OCI-LY7 (cell line): ENCODE measurements around the gene NEUROD2.

Source experiments
- EZH2phosphoT487 ChIP-seq: fragments of 200-600 bp; sonication (generic); IDR thresholded peaks from 2 replicates; pipeline ENCODE4 v1.6.1; 2018; ENCODE audit warnings: low read depth, borderline replicate concordance, mild to moderate bottlenecking, mixed run types, antibody characterized with exemption, low read length, moderate library complexity, mixed read lengths
- TF ChIP-seq, protein P1 (sequence below): fragments of 200-600 bp; sonication (generic); conservative IDR thresholded peaks from 2 replicates; pipeline ENCODE4 v1.5.1; 2014; ENCODE audit warnings: mild to moderate bottlenecking, antibody characterized with exemption, low read length, moderate library complexity, mixed read lengths

DNA sequence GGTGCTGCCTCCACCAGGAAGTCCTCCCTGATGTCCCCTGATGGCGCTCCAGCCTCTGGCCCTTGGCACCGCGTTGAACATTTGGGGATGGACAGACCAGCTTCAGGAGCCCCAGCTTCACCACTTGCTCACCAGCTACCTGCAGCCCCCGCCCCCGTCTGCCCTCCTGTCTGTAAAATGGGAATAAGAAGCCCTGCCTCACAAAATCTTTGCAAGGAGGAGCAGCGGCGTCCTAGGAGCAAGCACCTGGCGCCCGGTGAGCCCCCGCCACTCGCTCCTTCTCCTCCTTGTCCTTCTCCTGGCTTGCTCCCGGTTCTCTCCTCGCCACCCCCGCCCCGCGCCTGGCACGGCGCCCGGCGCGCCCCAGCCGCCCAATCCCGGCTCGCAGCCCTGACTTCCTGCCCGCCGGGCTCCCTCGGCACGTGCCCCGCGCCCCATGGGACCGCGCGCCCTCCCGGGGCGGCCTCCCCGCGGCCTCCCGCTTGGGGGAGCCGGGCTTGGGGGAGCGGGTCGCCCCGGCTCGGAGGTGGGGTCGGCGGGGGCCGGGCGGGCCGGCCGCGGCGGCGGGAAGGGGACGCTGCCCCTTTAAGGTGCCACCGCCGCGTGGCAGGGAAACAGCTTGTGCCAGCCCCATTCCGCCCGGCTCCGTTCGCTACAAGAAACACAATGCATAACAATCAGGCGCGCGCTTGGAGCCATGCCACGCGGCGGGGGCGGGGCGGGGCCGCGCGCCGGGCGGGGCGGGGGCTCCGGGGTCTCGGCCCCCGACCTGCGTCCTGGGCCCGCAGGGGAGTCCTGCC, 9.9 kb upstream of the NEUROD2 start:
- TF ChIP-seq, protein P1, sequence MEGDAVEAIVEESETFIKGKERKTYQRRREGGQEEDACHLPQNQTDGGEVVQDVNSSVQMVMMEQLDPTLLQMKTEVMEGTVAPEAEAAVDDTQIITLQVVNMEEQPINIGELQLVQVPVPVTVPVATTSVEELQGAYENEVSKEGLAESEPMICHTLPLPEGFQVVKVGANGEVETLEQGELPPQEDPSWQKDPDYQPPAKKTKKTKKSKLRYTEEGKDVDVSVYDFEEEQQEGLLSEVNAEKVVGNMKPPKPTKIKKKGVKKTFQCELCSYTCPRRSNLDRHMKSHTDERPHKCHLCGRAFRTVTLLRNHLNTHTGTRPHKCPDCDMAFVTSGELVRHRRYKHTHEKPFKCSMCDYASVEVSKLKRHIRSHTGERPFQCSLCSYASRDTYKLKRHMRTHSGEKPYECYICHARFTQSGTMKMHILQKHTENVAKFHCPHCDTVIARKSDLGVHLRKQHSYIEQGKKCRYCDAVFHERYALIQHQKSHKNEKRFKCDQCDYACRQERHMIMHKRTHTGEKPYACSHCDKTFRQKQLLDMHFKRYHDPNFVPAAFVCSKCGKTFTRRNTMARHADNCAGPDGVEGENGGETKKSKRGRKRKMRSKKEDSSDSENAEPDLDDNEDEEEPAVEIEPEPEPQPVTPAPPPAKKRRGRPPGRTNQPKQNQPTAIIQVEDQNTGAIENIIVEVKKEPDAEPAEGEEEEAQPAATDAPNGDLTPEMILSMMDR: no peak
- no peak for TF ChIP-seq EZH2phosphoT487
